H54 (cell line): Measurements from ENCODE around the gene PTPRD.
"Not testable (repeated sequence)": the region's sequence is repeated elsewhere in the genome, so short reads cannot be mapped to it uniquely, and the experiment has no call there.

Experiments
- DNase-seq: peaks from one replicate; pipeline ENCODE4 v3.0.0; 2011; ENCODE audit warnings: low spot score, mixed read lengths; ENCODE audit not compliant: insufficient read length
- FAIRE-seq: peaks from 3 replicates; lab custom pipeline; 2011; peaks lifted over from hg19 to GRCh38; lab: Jason Lieb, UNC
- POLR2A ChIP-seq: IDR thresholded peaks from 2 replicates; pipeline ENCODE4 v1.6.1; 2011; ENCODE audit warnings: low read depth, mild to moderate bottlenecking, low read length

The PTPRD gene

DNA sequence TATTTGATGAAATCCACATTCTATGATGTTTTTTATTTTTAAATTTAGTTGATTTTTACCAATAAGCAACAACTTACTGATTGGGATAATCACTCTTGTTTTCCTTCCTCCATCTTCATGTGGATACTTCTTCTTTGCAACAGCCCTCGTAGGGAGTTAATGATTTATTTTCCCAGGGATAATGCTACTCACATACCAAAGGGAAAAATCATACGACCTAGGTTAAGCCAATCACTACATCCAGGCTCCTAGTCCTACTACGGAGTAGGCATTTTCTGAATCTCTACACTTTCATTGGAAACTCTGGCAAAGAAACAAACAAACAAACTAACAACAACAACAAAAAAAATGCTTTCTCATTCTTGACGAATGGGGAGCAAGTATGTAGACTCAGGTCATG is 663.4 kb downstream of the PTPRD start:
- DNase-seq: no peak
- no peak for TF ChIP-seq POLR2A
- FAIRE-seq: no peak

DNA sequence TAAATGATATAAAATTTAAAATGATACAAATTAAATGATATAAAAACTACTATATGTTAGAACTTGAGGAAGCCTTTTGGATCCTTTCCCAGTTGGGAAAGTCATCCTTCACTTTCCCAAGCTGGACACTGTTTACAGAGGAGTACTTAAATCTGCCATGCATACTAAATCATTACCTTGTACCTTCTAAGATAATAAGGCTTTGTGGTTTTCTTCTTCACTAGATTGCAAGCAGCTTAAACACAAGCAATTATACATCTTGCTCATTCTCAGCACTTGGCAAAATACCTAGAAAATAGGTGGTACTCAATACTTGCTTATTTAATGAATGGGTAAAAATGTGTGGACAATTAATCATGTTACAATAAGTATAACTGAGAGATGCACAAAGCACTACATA is 666.8 kb downstream of the PTPRD start:
- FAIRE-seq: no peak
- TF ChIP-seq POLR2A: no peak
- DNase-seq: no peak

DNA sequence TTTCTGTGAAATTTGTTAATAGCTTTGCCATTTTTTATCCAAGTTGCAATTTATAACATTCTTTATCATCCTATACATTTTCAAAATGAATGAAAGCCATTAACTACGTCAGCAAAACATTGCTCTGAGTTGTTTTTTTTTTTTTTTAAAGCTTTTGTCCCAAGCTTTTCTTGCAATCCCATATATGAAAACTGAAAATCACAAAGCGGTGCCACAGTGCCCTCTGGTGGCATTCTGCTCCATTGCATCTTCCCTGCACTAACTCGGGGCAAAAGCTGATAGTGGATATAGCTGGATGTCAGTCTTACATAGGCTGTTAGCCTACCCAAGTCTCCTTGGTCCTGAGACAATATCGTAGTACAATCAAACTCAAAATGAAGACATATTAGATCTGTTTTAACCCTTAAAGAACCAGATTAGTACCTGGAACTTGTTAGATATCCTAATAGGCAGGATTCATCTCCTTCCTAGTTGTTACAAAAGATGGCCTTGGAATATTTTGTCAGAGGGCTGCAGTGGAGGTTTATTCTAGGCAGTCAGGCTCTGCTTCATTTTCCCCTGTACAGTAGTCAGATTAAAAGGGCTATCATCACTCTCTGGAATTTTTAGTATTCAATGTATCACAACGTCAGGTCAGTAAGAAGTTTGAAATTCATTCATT is 669.9 kb downstream of the PTPRD start:
- TF ChIP-seq POLR2A: no peak
- DNase-seq (peak; percentile 3), FAIRE-seq (peak; percentile 90)

DNA sequence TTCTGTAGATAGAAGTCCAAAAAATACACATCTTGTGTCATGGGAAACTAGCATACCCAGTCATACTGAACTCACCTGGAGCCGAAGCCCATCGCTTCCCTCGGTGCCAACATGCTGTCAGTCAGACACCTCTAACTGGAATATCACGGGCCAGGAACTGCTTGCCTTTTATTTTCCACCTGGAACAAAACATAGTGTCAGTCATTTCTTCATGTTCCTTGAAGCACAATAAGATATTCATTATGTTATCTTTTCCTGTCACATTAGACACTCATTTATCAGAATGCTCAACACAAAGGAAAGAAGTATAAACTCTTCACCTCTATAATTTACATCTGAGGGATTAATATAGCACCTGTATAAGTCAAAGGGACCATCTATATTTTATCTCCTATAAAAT is 674.4 kb downstream of the PTPRD start:
- FAIRE-seq: no peak
- no peak for TF ChIP-seq POLR2A
- no peak for DNase-seq

DNA sequence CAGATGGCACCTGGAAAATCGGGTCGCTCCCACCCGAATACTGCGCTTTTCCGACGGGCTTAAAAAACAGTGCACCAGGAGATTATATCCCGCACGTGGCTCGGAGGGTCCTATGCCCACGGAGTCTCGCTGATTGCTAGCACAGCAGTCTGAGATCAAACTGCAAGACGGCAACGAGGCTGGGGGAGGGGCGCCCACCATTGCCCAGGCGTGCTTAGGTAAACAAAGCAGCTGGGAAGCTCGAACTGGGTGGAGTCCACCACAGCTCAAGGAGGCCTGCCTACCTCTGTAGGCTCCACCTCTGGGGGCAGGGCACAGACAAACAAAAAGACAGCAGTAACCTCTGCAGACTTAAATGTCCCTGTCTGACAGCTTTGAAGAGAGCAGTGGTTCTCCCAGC is 681.3 kb downstream of the PTPRD start:
- DNase-seq, FAIRE-seq: not testable (repeated sequence)

DNA sequence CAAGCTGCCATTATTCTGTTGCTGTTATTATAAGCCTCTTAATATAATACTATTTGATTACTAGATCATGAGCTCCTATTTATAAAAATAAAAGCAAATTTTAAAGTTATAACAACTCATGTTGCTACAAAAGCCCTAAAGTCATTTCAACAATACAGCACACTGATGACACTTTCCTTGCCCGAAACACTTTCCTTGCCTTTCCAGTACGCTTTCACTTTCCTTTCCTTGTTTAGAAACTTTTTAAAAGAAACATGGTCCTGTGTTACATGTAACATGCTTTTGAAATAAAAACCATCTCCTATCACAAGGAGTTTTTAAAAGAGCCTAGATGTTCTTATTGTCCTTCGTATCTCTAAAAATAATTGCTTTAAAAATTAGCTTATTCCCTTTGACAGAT is 688.4 kb downstream of the PTPRD start:
- FAIRE-seq (peak; percentile 78), DNase-seq (no peak)
- TF ChIP-seq POLR2A: no peak

DNA sequence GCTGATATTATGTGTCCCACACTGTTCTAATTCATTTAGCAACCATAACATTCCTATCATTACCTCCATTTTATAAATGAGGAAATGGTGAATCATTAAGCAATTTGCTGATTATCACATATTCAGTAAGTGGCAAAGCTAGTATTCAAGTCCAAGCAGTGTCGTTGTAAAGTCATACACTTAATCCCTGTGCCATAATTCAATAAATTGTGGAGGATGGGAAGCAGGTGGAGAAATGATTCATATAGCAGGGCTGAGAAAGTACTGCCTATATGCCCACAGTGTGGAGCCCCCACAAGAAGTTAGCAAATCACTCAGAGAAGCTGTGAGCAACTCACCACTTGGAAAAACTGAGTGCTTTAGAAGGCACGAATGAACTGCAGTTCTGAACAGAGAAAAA is 691.0 kb downstream of the PTPRD start:
- no peak for TF ChIP-seq POLR2A
- FAIRE-seq (no peak), DNase-seq (no peak)

DNA sequence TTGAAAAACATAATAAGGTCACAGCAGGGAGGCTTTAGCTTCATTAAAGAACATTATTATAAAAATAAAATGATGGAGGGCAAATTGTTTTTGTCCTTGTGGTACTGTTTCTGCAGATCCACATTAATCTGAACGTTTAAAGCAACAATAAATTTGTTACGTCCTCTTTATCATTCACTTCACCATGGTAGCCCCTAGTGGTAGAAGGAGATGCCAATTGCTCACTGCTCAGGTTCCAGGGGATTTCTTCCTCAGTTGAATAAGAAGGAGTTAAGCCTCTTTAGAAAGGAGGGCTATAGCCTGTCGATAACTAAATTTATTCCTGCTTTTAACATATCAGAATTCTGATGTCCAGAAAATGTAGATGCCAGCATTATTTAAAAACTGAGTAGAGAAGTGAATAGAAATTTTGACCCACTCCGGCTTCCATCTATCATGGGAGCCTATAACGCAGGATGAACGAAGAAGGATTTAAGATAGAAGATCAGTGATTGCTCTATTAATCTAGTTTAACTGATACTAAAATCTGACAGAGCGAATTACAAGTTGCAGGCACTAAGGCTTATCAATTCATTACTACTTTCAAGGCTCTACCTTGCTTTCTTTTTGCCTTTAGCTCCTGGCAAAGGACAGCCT is 692.3 kb downstream of the PTPRD start:
- no peak for FAIRE-seq

DNA sequence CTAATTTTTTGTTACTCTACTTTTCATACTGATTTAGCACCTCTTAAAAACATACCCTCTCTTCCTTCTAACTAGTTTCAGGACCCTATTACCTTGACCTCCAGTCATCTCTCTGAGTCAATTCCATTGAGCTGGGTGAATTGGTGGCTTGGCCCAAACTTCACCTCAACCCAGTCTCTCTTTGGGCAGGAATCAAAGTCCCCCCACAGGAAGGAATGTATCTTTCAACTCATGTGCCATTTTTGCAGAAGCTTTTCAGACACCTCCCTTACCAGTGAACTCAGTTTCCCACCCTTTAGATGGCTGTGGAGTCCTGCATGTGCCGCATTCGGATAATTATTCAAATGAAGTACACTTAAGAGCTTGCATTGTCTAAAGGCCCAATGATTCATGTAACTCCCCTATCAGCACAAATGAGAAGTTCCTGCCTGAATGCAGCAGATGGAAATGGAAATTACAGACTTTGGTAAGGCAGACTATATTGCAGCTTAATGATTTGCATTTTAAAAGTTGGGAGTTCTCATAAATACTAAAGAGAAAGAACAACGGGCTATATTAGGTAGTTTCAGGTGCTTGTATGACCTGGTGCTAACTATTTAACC is 693.5 kb downstream of the PTPRD start:
- FAIRE-seq (no peak), DNase-seq (no peak)
- TF ChIP-seq POLR2A: no peak

More for the DNA sequence above, 692.3 kb downstream of the PTPRD start:
- no peak for DNase-seq
- TF ChIP-seq POLR2A: no peak

DNA sequence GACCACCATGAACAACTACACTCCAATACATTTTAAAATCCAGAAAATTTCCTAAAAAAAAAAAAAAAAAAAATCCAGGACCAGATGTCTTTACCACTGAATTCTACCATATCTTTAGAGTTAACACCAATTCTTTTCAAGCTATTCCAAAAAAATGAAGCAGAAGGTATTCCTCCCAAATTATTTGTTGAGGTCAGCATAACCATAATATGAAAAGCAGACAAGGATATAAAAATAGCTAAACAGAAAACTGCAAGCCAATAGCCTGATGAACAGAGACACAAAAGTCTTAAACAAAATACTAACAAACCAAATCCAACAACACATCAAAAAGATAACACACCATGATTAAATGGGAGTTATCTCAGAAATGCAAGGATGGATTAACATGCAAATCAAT is 695.4 kb downstream of the PTPRD start:
- no peak for DNase-seq
- FAIRE-seq: no peak
- no peak for TF ChIP-seq POLR2A

DNA sequence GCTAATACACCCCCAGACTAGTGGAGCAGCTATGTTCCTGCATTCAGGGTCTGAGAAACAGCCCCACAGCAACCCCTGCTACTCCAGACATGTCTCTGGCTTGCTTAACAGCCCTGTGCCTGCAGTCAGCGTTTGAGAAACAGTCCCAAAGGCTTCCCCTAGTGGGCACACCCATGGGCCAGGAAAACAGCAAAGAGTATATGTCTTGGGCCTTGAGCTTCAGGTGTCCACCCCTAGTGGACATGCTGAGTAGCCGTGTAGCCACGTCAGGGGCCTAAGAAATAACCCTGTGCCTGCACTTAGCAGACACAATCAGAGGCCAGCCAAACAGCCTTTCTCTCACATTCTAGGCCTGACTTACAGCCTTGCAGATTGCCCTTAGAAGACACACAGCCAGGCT is 698.6 kb downstream of the PTPRD start:
- TF ChIP-seq POLR2A: no peak
- FAIRE-seq (no peak), DNase-seq (no peak)

DNA sequence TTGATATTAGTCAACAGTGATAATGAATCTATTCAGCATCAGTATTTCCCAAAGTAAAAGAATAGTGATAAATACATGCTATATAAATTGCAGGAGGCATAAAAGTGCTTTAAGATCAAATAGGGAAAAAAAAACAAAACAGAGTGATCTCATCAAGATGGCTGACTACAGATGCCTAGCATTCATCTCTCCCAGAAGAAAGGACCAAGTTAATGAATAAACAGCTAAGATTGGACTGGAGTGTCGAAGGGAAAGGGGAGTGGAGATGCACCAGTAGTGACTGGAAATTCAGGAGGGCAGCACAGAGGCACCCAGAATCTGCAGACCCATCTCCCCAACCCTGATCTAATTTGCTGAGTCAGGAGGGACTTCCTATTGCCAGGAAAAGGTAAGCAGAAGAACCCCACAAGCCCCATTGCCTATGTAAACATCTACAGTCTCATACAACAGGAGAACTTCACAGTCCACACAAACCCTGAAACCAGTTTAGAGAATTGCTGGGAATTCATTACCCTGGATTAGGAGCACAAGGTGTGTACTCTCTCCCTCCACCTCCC is 699.4 kb downstream of the PTPRD start:
- DNase-seq: no peak
- TF ChIP-seq POLR2A: no peak
- no peak for FAIRE-seq

DNA sequence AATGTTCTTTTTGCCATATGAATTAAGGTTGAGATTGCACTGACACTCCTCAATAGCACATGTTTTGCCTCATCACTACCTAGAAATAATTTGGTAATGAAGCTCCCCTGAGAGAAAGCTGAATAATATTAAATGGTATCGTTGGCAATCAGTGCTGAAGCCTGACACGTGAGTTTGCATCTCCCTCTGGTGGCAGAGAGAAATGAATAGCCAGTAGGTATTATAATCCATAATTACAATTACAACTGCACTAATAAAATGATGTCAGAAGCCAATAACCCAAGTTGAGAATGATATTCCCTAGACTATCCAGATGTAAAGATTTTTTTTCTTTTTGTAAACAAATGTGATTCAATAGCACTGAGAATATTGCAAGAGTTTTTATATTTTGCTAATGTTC is 700.3 kb downstream of the PTPRD start:
- FAIRE-seq (peak; percentile 81), DNase-seq (no peak)
- TF ChIP-seq POLR2A: no peak

DNA sequence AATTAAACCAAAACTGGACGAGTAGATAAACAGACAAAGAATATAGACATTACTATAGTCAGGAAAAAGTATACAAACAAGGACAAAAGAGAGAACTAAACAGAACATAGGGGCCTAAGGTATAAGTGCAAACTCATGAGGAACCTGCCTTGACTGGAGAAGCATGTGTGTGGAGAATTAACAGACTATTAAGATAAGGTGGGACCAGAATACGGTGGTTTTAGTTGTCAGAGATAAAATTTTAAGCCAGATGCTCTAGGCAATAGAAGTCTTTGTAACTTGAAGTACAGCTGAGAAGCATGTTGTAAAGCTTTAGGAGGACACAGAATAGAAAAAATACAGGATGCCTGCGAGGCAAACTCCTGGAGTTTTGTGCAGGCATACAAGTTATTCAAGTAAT is 707.1 kb downstream of the PTPRD start:
- no peak for FAIRE-seq
- no peak for TF ChIP-seq POLR2A
- no peak for DNase-seq

DNA sequence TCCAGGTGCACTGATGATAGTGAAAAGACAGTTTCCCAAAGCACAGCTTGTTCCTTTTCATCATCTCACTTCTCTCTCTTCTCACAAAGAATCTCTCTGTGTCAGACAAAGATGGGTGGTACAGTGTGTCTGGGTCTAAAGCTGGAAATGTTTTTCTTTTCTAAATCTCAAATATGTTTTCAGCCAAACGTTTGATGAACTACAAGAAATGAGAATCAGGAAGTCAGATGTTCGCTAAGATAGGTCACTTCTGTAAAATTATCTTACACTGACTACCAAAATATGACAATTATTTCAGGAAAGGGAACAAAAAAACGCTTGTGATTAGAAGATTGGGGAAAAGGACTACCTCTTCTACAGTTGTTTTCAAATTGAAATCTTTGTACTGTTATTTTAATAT is 708.8 kb downstream of the PTPRD start:
- FAIRE-seq: no peak
- no peak for TF ChIP-seq POLR2A

DNA sequence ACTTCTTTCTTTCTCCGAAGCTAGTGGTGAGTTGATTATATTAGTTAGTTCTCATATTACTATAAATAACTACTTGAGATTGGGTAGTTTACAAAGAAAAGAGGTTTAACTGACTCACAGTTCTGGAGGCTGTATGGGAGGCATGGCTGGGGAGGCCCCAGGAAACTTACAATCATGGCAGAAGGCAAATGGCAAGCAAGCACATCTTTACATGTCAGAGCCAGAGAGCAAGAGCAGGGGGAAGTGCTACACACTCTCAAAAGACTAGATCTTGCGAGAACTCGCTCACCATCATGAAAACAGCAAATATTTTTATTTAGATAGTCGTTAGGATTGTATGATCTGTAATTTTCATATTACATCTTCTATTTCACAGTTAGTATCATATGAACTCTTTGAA is 711.2 kb downstream of the PTPRD start:
- FAIRE-seq: peak; percentile 15
- no peak for TF ChIP-seq POLR2A
- DNase-seq: no peak

More for the DNA sequence above, 708.8 kb downstream of the PTPRD start:
- DNase-seq: no peak
